Lung (tissue), 12 donors: ENCODE measurements around the gene PCBP3. TPM values are rescaled to one million over a fixed set of nuclear protein-coding genes. Genes with fewer than 3 reads are reported as not detected.

Source experiments
- ATAC-seq: fragments of 200-7000 bp; cut with Tn5 transposase; one replicate; pipeline ENCODE4 v1.9.1; 2020; ENCODE audit warnings: moderate number of reproducible peaks; ENCODE audit not compliant: insufficient read depth, low FRiP score
- DNase-seq, 3 donors: peaks; one replicate each; pipeline ENCODE4 v3.0.0-alpha.2; 2013 to 2017
- H3K27ac ChIP-seq, 2 donors: one replicate each; pipeline ENCODE4 v1.5.1; 2013; ENCODE audit warnings: mild to moderate bottlenecking in 2 of 2, moderate library complexity in 2 of 2, control low read depth in 1 of 2, inconsistent platforms in 1 of 2, low read depth in 1 of 2, low read length in 1 of 2
- H3K27me3 ChIP-seq, 3 donors: one replicate each; pipeline ENCODE4 v1.5.1; 2013; ENCODE audit warnings: low read length in 2 of 3; ENCODE audit not compliant: control insufficient read depth in 3 of 3, insufficient read depth in 3 of 3
- H3K36me3 ChIP-seq, 4 donors: one replicate each; pipeline ENCODE4 v1.5.1; 2013; ENCODE audit warnings: low read length in 4 of 4, mild to moderate bottlenecking in 1 of 4, moderate library complexity in 1 of 4; ENCODE audit not compliant: control insufficient read depth in 4 of 4, insufficient read depth in 4 of 4
- H3K4me1 ChIP-seq, 5 donors: one replicate each; pipeline ENCODE4 v1.5.1; 2013; ENCODE audit warnings: low read length in 5 of 5, mild to moderate bottlenecking in 2 of 5, moderate library complexity in 1 of 5; ENCODE audit not compliant: control insufficient read depth in 5 of 5, insufficient read depth in 5 of 5
- H3K4me3 ChIP-seq: one replicate; pipeline ENCODE4 v1.5.1; 2013; ENCODE audit warnings: mild to moderate bottlenecking, control low read depth, moderate library complexity
- H3K9ac ChIP-seq, 2 donors: one replicate each; pipeline ENCODE4 v1.5.1; 2013; ENCODE audit warnings: low read length in 2 of 2, control low read depth in 1 of 2; ENCODE audit not compliant: insufficient read depth in 1 of 2
- H3K9me3 ChIP-seq, 4 donors: one replicate each; pipeline ENCODE4 v1.5.1; 2013; ENCODE audit warnings: low read length in 3 of 4, mild to moderate bottlenecking in 1 of 4, moderate library complexity in 1 of 4; ENCODE audit not compliant: control insufficient read depth in 4 of 4, insufficient read depth in 3 of 4
- WGBS, 2 donors: extraction: QIAGEN DNeasy Blood & Tissue Kit; methylation state at CpG; one replicate each; pipeline ENCODE4 v1.1.7; 2013; 5-methylcytosine and 5-hydroxymethylcytosine counted together
- polyA plus RNA-seq, 2 donors: library from polyadenylated mRNA; stranded (reverse); fragments of 200-250 nt; gene quantifications; one replicate each; pipeline ENCODE4 v1.2.1, GENCODE V29; 2013
- total RNA-seq, 2 donors: library from RNA; depleted of rRNA in 1 of 2; stranded (reverse); fragments of >200 nt in 1 of 2; gene quantifications; one replicate each; pipeline ENCODE4 v1.2.1, GENCODE V29; 2014 to 2021
- TF ChIP-seq, protein P1 (sequence below): IDR thresholded peaks from 2 replicates; pipeline ENCODE4 v1.5.1; 2012; ENCODE audit warnings: mild to moderate bottlenecking; ENCODE audit errors: control extremely low read depth, extremely low read depth
- donor health status: control.
- donor health status: control.
- donor health status: Bipolar disorder and iron deficiency.
- donor health status: healthy.
- donor health status: DM: yes; HTN: yes; CAD: no.

Gene PCBP3
- total and polyA plus RNA-seq, 4 donors = 1.6 to 8.2 (median 3.1) TPM

DNA sequence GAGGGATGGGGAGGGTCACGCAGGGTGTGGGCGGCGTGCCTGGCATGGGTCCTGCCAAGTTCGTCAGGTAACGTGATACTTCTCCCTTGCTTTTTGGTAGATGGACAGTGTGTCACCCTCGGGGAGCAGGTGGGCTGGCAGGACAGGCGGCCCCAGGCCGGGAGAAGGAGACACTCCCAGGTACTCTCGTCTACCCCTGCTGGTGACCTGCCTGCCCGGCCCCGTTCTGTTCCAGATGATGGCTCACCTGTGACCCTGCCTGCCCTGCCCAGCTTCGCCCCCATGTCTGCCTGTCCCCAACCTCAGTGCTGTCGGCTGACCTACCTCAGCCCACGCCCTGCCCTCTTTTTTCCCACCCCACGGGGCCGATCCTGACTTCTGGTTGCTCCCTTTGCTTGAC lies 144.7 kb downstream of the PCBP3 start:
- no peaks in the 10 kb centered on the region for H3K36me3 ChIP-seq
- no peak overlapping the region for H3K4me3 ChIP-seq
- TF ChIP-seq, protein P1, sequence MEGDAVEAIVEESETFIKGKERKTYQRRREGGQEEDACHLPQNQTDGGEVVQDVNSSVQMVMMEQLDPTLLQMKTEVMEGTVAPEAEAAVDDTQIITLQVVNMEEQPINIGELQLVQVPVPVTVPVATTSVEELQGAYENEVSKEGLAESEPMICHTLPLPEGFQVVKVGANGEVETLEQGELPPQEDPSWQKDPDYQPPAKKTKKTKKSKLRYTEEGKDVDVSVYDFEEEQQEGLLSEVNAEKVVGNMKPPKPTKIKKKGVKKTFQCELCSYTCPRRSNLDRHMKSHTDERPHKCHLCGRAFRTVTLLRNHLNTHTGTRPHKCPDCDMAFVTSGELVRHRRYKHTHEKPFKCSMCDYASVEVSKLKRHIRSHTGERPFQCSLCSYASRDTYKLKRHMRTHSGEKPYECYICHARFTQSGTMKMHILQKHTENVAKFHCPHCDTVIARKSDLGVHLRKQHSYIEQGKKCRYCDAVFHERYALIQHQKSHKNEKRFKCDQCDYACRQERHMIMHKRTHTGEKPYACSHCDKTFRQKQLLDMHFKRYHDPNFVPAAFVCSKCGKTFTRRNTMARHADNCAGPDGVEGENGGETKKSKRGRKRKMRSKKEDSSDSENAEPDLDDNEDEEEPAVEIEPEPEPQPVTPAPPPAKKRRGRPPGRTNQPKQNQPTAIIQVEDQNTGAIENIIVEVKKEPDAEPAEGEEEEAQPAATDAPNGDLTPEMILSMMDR = no peak
- no peaks in the 10 kb centered on the region for H3K4me1 ChIP-seq
- peaks cover 0 to 2% (median 0%) of the 10 kb centered on the region in 4 donors for H3K9me3 ChIP-seq
- peaks cover 0 to 6% (median 0%) of the 10 kb centered on the region in 3 donors for H3K27me3 ChIP-seq
- WGBS, 2 donors = 87 to 90% methylated on average over 16 of the region's 16 CpGs
- ATAC-seq (no peak), DNase-seq (no peak)
- no peak overlapping the region for H3K27ac ChIP-seq
- H3K9ac ChIP-seq = no peak overlapping the region

DNA sequence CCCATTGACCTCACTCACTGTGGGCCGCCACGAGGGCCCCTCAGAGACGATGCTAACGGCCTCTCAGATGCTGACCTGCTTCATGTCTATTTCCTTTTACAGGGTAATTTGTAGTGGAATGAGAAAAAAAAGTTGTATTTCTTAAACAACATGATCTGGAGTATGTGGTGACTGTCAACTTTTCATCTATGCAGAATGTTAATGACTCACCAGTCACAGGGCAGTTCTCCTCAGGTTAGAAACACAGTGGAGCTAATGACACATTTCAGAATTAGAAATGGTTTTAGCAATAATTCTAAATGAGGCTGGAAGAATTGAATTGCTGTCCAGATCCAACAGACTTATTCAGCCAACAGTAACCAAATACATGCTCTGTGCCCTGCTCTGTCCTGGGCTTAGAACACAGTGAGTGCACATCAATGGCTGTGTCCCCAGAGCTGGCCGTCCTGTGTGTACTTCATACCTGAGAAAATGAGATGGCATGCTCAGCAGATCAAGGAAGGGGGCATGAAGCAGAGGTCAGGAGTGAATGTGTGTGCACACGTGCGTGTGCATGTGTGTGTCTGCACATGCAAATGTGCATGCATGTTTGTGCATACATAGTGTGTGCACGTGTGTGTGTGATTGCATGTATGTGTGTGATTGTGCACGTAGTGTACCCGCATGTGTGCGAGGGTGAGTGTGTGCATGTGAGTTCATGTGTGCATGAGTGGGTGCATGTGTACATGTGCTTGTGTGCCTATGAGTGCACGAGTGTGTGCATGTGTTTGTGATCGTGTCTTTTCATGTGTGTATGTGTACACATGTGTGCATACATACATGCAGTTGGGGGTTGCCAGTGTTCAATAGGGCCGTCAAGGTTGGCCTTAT lies 145.3 kb downstream of the PCBP3 start:
- Histone ChIP-seq H3K4me3 (no peak overlapping the region), H3K27ac (no peak overlapping the region)
- TF ChIP-seq, protein P1 = no peak

DNA sequence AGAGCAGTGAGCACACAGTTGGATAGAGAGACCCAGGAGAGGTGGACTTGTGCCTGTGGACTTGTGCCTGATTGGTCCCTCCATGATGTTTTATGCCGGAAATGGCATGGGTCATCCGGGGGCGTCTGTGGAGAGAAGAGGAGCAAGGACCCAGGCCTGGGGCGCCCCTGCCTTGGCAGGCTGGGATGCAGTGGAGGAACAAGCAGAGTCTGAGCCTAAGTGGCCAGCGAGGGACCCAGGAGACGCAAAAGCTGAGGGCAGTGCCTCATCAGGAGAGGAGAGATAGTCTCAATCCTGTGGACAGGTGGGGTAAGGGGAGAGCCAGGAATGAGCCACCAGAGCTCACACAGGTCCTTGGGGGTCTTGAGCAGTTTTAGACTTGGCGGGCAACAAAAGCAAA lies 146.9 kb downstream of the PCBP3 start:
- 94 to 95% methylated on average over 7 of the region's 7 CpGs for WGBS, 2 donors
- TF ChIP-seq, protein P1 = no peak
- ATAC-seq (no peak), DNase-seq (no peak)
- Histone ChIP-seq H3K27ac (no peak overlapping the region), H3K9me3 (peaks cover 0 to 2% (median 0%) of the 10 kb centered on the region in 4 donors), H3K27me3 (peaks cover 0 to 6% (median 0%) of the 10 kb centered on the region in 3 donors), H3K9ac (no peak overlapping the region), H3K4me3 (no peak overlapping the region), H3K36me3 (no peaks in the 10 kb centered on the region), H3K4me1 (no peaks in the 10 kb centered on the region)

More for the DNA sequence above, 145.3 kb downstream of the PCBP3 start:
- H3K27me3 ChIP-seq = peaks cover 0 to 6% (median 0%) of the 10 kb centered on the region in 3 donors
- WGBS, 2 donors = 89 to 90% methylated on average over 14 of the region's 14 CpGs
- H3K9me3 ChIP-seq = peaks cover 0 to 2% (median 0%) of the 10 kb centered on the region in 4 donors
- ATAC-seq (no peak), DNase-seq (no peak)
- no peaks in the 10 kb centered on the region for H3K4me1 ChIP-seq
- H3K36me3 ChIP-seq = no peaks in the 10 kb centered on the region
- H3K9ac ChIP-seq = no peak overlapping the region
